GM23338 (cell line): ENCODE results near the gene RTN3. TPM values are rescaled to one million over a fixed set of nuclear protein-coding genes. Genes with fewer than 3 reads are reported as not detected.

Source experiments
- ATAC-seq: fragments of 200-7000 bp; cut with Tn5 transposase; 3 replicates; pipeline ENCODE4 v1.9.1; 2020
- DNase-seq: peaks from one replicate; pipeline ENCODE4 v3.0.0-alpha.2; 2015; ENCODE audit warnings: low spot score
- H2AFZ ChIP-seq: fragments of 200-600 bp; sonication (generic); 2 replicates; pipeline ENCODE4 v1.8.0; 2016; ENCODE audit warnings: antibody characterized with exemption, mild to moderate bottlenecking, moderate library complexity
- H3F3A ChIP-seq: fragments of 200-600 bp; sonication (generic); replicated peaks from 2 replicates; pipeline ENCODE4 v1.8.0; 2017; ENCODE audit warnings: antibody characterized with exemption, mixed run types, low read depth
- H3K27ac ChIP-seq: fragments of 200-600 bp; sonication (generic); 2 replicates; pipeline ENCODE4 v1.6.1; 2016; ENCODE audit warnings: low read depth
- H3K27me3 ChIP-seq: fragments of 200-600 bp; sonication (generic); 2 replicates; pipeline ENCODE4 v1.8.0; 2016; ENCODE audit warnings: mild to moderate bottlenecking, mixed run types, moderate library complexity; ENCODE audit not compliant: insufficient read depth
- H3K36me3 ChIP-seq: fragments of 200-600 bp; sonication (generic); 2 replicates; pipeline ENCODE4 v1.8.0; 2016; ENCODE audit warnings: mild to moderate bottlenecking; ENCODE audit not compliant: insufficient read depth
- H3K4me1 ChIP-seq: fragments of 200-600 bp; sonication (generic); 2 replicates; pipeline ENCODE4 v1.8.0; 2016; ENCODE audit warnings: mild to moderate bottlenecking, moderate library complexity; ENCODE audit not compliant: insufficient read depth
- H3K4me2 ChIP-seq: fragments of 200-600 bp; sonication (generic); 2 replicates; pipeline ENCODE4 v1.7.1; 2017; ENCODE audit warnings: mixed run types
- H3K4me3 ChIP-seq: fragments of 200-600 bp; sonication (generic); 2 replicates; pipeline ENCODE4 v1.6.1; 2016; ENCODE audit warnings: mixed run types
- H3K79me2 ChIP-seq: fragments of 200-600 bp; sonication (generic); replicated peaks from 2 replicates; pipeline ENCODE4 v1.8.0; 2017; ENCODE audit warnings: mild to moderate bottlenecking; ENCODE audit not compliant: insufficient read depth
- H3K9me2 ChIP-seq: fragments of 200-600 bp; sonication (generic); 2 replicates; pipeline ENCODE4 v1.8.0; 2017; ENCODE audit not compliant: insufficient read depth
- H4K20me1 ChIP-seq: fragments of 200-600 bp; sonication (generic); replicated peaks from 2 replicates; pipeline ENCODE4 v1.8.0; 2017; ENCODE audit warnings: mild to moderate bottlenecking; ENCODE audit not compliant: insufficient read depth
- H3K27ac Mint-ChIP-seq: 2 replicates; pipeline ENCODE4 v1.8.0; 2020; ENCODE audit warnings: inconsistent platforms, mild to moderate bottlenecking, moderate library complexity, mixed read lengths
- H3K27me3 Mint-ChIP-seq: 3 replicates; pipeline ENCODE4 v1.8.0; 2022; ENCODE audit warnings: low read depth, mild to moderate bottlenecking, moderate library complexity, mixed read lengths, inconsistent platforms; ENCODE audit not compliant: insufficient read depth, poor library complexity
- H3K36me3 Mint-ChIP-seq: 3 replicates; pipeline ENCODE4 v1.8.0; 2021; ENCODE audit warnings: low read depth, mild to moderate bottlenecking, inconsistent platforms, moderate library complexity, mixed read lengths
- H3K4me1 Mint-ChIP-seq: 3 replicates; pipeline ENCODE4 v1.8.0; 2020; ENCODE audit warnings: mild to moderate bottlenecking, inconsistent platforms, mixed read lengths
- H3K4me3 Mint-ChIP-seq: 3 replicates; pipeline ENCODE4 v1.8.0; 2021; ENCODE audit warnings: moderate library complexity, mild to moderate bottlenecking, inconsistent platforms, mixed read lengths
- H3K9me3 Mint-ChIP-seq: 3 replicates; pipeline ENCODE4 v1.8.0; 2020; ENCODE audit warnings: moderate library complexity, mild to moderate bottlenecking, inconsistent platforms, mixed read lengths
- CTCF ChIP-seq, 2 experiments: fragments of 200-600 bp in 1 of 2; sonication (generic) in 1 of 2; conservative IDR thresholded peaks; 2 replicates each; pipeline versions ENCODE4 v1.5.1 to v1.6.1; 2016 to 2017; ENCODE audit warnings: antibody characterized with exemption in 2 of 2, low read depth in 2 of 2, mild to moderate bottlenecking in 2 of 2, moderate library complexity in 1 of 2
- ETS1 ChIP-seq: IDR thresholded peaks from 2 replicates; pipeline ENCODE4 v1.6.1; 2016; ENCODE audit warnings: antibody characterized with exemption
- EZH2phosphoT487 ChIP-seq: fragments of 200-600 bp; sonication (generic); IDR thresholded peaks from one replicate; pipeline ENCODE4 v1.8.1; 2018; ENCODE audit warnings: antibody characterized with exemption; ENCODE audit not compliant: unreplicated experiment
- JUNB ChIP-seq: IDR thresholded peaks from one replicate; pipeline ENCODE4 v1.6.1; 2016; ENCODE audit warnings: antibody characterized with exemption; ENCODE audit not compliant: unreplicated experiment
- POLR2AphosphoS5 ChIP-seq: IDR thresholded peaks from 2 replicates; pipeline ENCODE4 v1.6.1; 2016; ENCODE audit warnings: antibody characterized with exemption, low read depth
- REST ChIP-seq: IDR thresholded peaks from one replicate; pipeline ENCODE4 v1.6.1; 2018; ENCODE audit warnings: antibody characterized with exemption; ENCODE audit not compliant: unreplicated experiment
- STAT1 ChIP-seq: IDR thresholded peaks from one replicate; pipeline ENCODE4 v1.6.1; 2016; ENCODE audit warnings: antibody characterized with exemption; ENCODE audit not compliant: unreplicated experiment
- ZNF114 ChIP-seq: fragments of 250-450 bp; sonication (Bioruptor Pico); IDR thresholded peaks from 2 replicates; pipeline ENCODE4 v1.5.0; 2020; ENCODE audit warnings: mild to moderate bottlenecking, moderate library complexity
- polyA plus RNA-seq: library from polyadenylated mRNA; unstranded; fragments of >200 nt; fragmentation: Nextera tagmentation; extraction: Ambion mirVana; gene quantifications from 2 replicates; pipeline ENCODE4 v1.2.1, GENCODE V29; 2016
- total RNA-seq: library from RNA; depleted of rRNA; stranded (reverse); fragments of >200 nt; shearing (Covaris generic); gene quantifications from 2 replicates; pipeline ENCODE4 v1.2.3, GENCODE V29; 2014

The RTN3 gene
- total and polyA plus RNA-seq, 2 experiments from 2014 or later, result 138 to 162 TPM

- no peaks in the 10 kb centered on the region for H3K9me2 ChIP-seq
- peak overlapping the region; percentile 99 for H3K4me3 ChIP-seq
- H3K4me2 ChIP-seq, result peak overlapping the region; percentile 98
- peaks cover 46% of the 10 kb centered on the region for H3K79me2 ChIP-seq
- ATAC-seq, result peak; percentile 22
- Mint-ChIP-seq H3K27ac (peak overlapping the region; percentile 93; the same call in 1 of the 2 replicates), H3K36me3 (peaks cover 46% of the 10 kb centered on the region), H3K27me3 (peaks cover 34% of the 10 kb centered on the region), H3K4me1 (peaks cover 39% of the 10 kb centered on the region), H3K9me3 (peaks cover 3% of the 10 kb centered on the region; the same call in 1 of the 3 replicates), H3K4me3 (peak overlapping the region; percentile 97)
- DNase-seq, result peak; percentile 84
- H4K20me1 ChIP-seq, result peaks cover 31% of the 10 kb centered on the region
- H3K4me1 ChIP-seq, result peaks cover 47% of the 10 kb centered on the region
- no peaks in the 10 kb centered on the region for H3K27me3 ChIP-seq
- H3K36me3 ChIP-seq, result 0 out of 2 replicates have a peak, but pooled peaks cover 8% of the 10 kb centered on the region
- peak overlapping the region; percentile 95 for H3K27ac ChIP-seq
- TF ChIP-seq POLR2AphosphoS5 (peak; percentile 59; the same call in 1 of the 2 replicates), JUNB (no peak)
- peaks cover 26% of the 10 kb centered on the region for H3F3A ChIP-seq
- no peak overlapping the region for H2AFZ ChIP-seq
These were observed 79.9 kb downstream of the RTN3 start for GRCh38 chr11:63761188-63761587.

- Histone ChIP-seq H3K4me3 (peak overlapping the region; percentile 99), H3K27me3 (no peaks in the 10 kb centered on the region), H3K4me1 (peaks cover 56% of the 10 kb centered on the region), H3K36me3 (0 out of 2 replicates have a peak, but pooled peaks cover 6% of the 10 kb centered on the region), H2AFZ (no peak overlapping the region), H3K27ac (peak overlapping the region; percentile 95), H3K79me2 (peaks cover 55% of the 10 kb centered on the region), H3K9me2 (no peaks in the 10 kb centered on the region), H4K20me1 (peaks cover 36% of the 10 kb centered on the region), H3F3A (peaks cover 26% of the 10 kb centered on the region), H3K4me2 (peak overlapping the region; percentile 98)
- Mint-ChIP-seq H3K9me3 (peaks cover 3% of the 10 kb centered on the region; the same call in 1 of the 3 replicates), H3K36me3 (peaks cover 42% of the 10 kb centered on the region), H3K4me3 (peak overlapping the region; percentile 97), H3K27me3 (peaks cover 33% of the 10 kb centered on the region), H3K4me1 (peaks cover 48% of the 10 kb centered on the region), H3K27ac (peak overlapping the region; percentile 93)
- ATAC-seq, result peak; percentile 47
- TF ChIP-seq STAT1 (no peak), JUNB (no peak), ETS1 (peak; percentile 34; the same call in 1 of the 2 replicates), REST (no peak), CTCF (conservative IDR thresholded peaks at IDR 0.05; ENCODE audit: low read depth in 2 of 2) (no peak), ZNF114 (no peak), POLR2AphosphoS5 (peak; percentile 78), EZH2phosphoT487 (no peak)
- DNase-seq, result peak; percentile 96
These were observed 80.8 kb downstream of the RTN3 start for GRCh38 chr11:63761931-63762653.
